HepG2 (cell line): ENCODE measurements around the gene KAZN.

Source experiments
- CHD2 ChIP-seq: IDR thresholded peaks from 2 replicates; pipeline ENCODE4 v1.6.1; 2011; ENCODE audit warnings: low read depth, low read length, improper control_type of control experiment
- NCOR1 ChIP-seq: fragments of 200-600 bp; sonication (generic); IDR thresholded peaks from 2 replicates; pipeline ENCODE4 v1.7.0; 2017; ENCODE audit warnings: antibody characterized with exemption, low read length, borderline replicate concordance
- PAX8 ChIP-seq: sonication (generic); formaldehyde crosslinking; IDR thresholded peaks from 2 replicates; pipeline ENCODE4 v1.8.0; 2022; ENCODE audit warnings: mild to moderate bottlenecking, missing genetic modification reagents, borderline replicate concordance
- POLR2A ChIP-seq, 2 experiments: IDR thresholded peaks; 2 replicates each; pipeline ENCODE4 v1.6.1; 2011; ENCODE audit warnings: low read depth in 2 of 2, low read length in 2 of 2, mild to moderate bottlenecking in 1 of 2, moderate library complexity in 1 of 2; ENCODE audit not compliant: insufficient read depth in 1 of 2
- SALL2 ChIP-seq: sonication (generic); formaldehyde crosslinking; IDR thresholded peaks from 2 replicates; pipeline ENCODE4 v1.8.1; 2023; ENCODE audit warnings: mild to moderate bottlenecking, missing genetic modification reagents, inconsistent platforms
- TP53 ChIP-seq: sonication (generic); formaldehyde crosslinking; conservative IDR thresholded peaks from 2 replicates; pipeline ENCODE4 v1.4.0; 2020; ENCODE audit warnings: missing genetic modification reagents
- ZBTB8A ChIP-seq: sonication (generic); formaldehyde crosslinking; IDR thresholded peaks from 2 replicates; pipeline ENCODE4 v1.4.0; 2020; ENCODE audit warnings: mild to moderate bottlenecking, low read depth, missing genetic modification reagents, borderline replicate concordance
- ZMYM4 ChIP-seq: sonication (generic); formaldehyde crosslinking; IDR thresholded peaks from 2 replicates; pipeline ENCODE4 v1.8.1; 2023; ENCODE audit warnings: mild to moderate bottlenecking, missing genetic modification reagents
- ZNF460 ChIP-seq: sonication (generic); formaldehyde crosslinking; IDR thresholded peaks from 2 replicates; pipeline ENCODE4 v1.5.1; 2020; ENCODE audit warnings: missing genetic modification reagents, mild to moderate bottlenecking, borderline replicate concordance
- ZNF775 ChIP-seq: sonication (generic); formaldehyde crosslinking; IDR thresholded peaks from 2 replicates; pipeline ENCODE4 v1.4.0; 2020; ENCODE audit warnings: missing genetic modification reagents, mild to moderate bottlenecking, moderate library complexity, borderline replicate concordance
- TF ChIP-seq, protein P1 (sequence below): sonication (generic); formaldehyde crosslinking; IDR thresholded peaks from 2 replicates; pipeline ENCODE4 v1.5.1; 2020; ENCODE audit warnings: mild to moderate bottlenecking, missing genetic modification reagents, moderate library complexity
- TF ChIP-seq, protein P2 (sequence below): sonication (generic); formaldehyde crosslinking; IDR thresholded peaks from 2 replicates; pipeline ENCODE4 v1.4.0; 2020; ENCODE audit warnings: low read depth, missing genetic modification reagents

GRCh38 chr1:14957375-14958098 is 359.1 kb downstream of the KAZN start:
- TF ChIP-seq TP53 (CRISPR knock-in tag) (no peak), ZMYM4 (no peak), NCOR1 (no peak), POLR2A (IDR thresholded peaks at IDR 0.05; ENCODE audit: insufficient read depth in 1 of 2, low read depth in 2 of 2, low read length in 2 of 2) (no peak), ZBTB8A (CRISPR knock-in tag) (no peak), CHD2 (no peak), ZNF460 (no peak), PAX8 (CRISPR knock-in tag) (no peak), SALL2 (CRISPR knock-in tag) (no peak), ZNF775 (CRISPR knock-in tag) (no peak)
- TF ChIP-seq, protein P1, sequence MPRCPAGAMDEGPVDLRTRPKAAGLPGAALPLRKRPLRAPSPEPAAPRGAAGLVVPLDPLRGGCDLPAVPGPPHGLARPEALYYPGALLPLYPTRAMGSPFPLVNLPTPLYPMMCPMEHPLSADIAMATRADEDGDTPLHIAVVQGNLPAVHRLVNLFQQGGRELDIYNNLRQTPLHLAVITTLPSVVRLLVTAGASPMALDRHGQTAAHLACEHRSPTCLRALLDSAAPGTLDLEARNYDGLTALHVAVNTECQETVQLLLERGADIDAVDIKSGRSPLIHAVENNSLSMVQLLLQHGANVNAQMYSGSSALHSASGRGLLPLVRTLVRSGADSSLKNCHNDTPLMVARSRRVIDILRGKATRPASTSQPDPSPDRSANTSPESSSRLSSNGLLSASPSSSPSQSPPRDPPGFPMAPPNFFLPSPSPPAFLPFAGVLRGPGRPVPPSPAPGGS (CRISPR knock-in tag) = no peak
- TF ChIP-seq, protein P2, sequence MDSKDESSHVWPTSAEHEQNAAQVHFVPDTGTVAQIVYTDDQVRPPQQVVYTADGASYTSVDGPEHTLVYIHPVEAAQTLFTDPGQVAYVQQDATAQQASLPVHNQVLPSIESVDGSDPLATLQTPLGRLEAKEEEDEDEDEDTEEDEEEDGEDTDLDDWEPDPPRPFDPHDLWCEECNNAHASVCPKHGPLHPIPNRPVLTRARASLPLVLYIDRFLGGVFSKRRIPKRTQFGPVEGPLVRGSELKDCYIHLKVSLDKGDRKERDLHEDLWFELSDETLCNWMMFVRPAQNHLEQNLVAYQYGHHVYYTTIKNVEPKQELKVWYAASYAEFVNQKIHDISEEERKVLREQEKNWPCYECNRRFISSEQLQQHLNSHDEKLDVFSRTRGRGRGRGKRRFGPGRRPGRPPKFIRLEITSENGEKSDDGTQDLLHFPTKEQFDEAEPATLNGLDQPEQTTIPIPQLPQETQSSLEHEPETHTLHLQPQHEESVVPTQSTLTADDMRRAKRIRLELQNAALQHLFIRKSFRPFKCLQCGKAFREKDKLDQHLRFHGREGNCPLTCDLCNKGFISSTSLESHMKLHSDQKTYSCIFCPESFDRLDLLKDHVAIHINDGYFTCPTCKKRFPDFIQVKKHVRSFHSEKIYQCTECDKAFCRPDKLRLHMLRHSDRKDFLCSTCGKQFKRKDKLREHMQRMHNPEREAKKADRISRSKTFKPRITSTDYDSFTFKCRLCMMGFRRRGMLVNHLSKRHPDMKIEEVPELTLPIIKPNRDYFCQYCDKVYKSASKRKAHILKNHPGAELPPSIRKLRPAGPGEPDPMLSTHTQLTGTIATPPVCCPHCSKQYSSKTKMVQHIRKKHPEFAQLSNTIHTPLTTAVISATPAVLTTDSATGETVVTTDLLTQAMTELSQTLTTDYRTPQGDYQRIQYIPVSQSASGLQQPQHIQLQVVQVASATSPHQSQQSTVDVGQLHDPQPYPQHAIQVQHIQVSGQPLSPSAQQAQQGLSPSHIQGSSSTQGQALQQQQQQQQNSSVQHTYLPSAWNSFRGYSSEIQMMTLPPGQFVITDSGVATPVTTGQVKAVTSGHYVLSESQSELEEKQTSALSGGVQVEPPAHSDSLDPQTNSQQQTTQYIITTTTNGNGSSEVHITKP (CRISPR knock-in tag) = no peak
